Hematopoietic multipotent progenitor cell (in vitro differentiated cells): ENCODE results near the gene GLIPR2. TPM values are rescaled to one million over a fixed set of nuclear protein-coding genes. Genes with fewer than 3 reads are reported as not detected.
"Not testable (repeated sequence)": the region's sequence is repeated elsewhere in the genome, so short reads cannot be mapped to it uniquely, and the experiment has no call there.

Experiments used
- DNase-seq, 3 donors: peaks; one replicate each; pipeline ENCODE4 v3.0.0-alpha.2; 2011 to 2015; ENCODE audit warnings: low read depth in 2 of 3, low spot score in 2 of 3
- total RNA-seq: library from RNA; depleted of rRNA; stranded (reverse); fragments of >200 nt; gene quantifications from one replicate; pipeline ENCODE4 v1.2.3, GENCODE V29; 2012

Gene GLIPR2
- total RNA-seq, 1 donor = 38.2 TPM

GRCh38 chr9:36142510-36143244 is 6.1 kb downstream of the GLIPR2 start:
- peak in 2 of 3 donors; percentile 55 to 63 for DNase-seq

- DNase-seq = no peak
Measured at GRCh38 chr9:36143245-36143641, 6.7 kb downstream of the GLIPR2 start.

- DNase-seq = peak in 1 of 3 donors; percentile 46
Measured at GRCh38 chr9:36144309-36145232, 8.0 kb downstream of the GLIPR2 start.

- no peak for DNase-seq
Measured at GRCh38 chr9:36145970-36146369, 9.4 kb downstream of the GLIPR2 start.

- no peak for DNase-seq
Measured at GRCh38 chr9:36146651-36147050, 10.1 kb downstream of the GLIPR2 start.

- no peak for DNase-seq
Measured at GRCh38 chr9:36147441-36148175, 11.1 kb downstream of the GLIPR2 start.

- peak in 2 of 3 donors; percentile 53 to 61 for DNase-seq
Measured at GRCh38 chr9:36148311-36149051, 11.9 kb downstream of the GLIPR2 start.

- no peak for DNase-seq
Measured at GRCh38 chr9:36149197-36149596, 12.7 kb downstream of the GLIPR2 start.

- no peak for DNase-seq
Measured at GRCh38 chr9:36150574-36151315, 14.2 kb downstream of the GLIPR2 start.

- peak in 2 of 3 donors; percentile 92 to 96 for DNase-seq
Measured at GRCh38 chr9:36151316-36152210, 15.0 kb downstream of the GLIPR2 start.

GRCh38 chr9:36152741-36153438 is 16.4 kb downstream of the GLIPR2 start:
- DNase-seq = no peak

GRCh38 chr9:36153746-36154145 is 17.2 kb downstream of the GLIPR2 start:
- DNase-seq = no peak

- DNase-seq = peak in 2 of 3 donors; percentile 54 to 78
Measured at GRCh38 chr9:36154331-36154952, 17.9 kb downstream of the GLIPR2 start.

- no peak for DNase-seq
Measured at GRCh38 chr9:36156116-36156515, 19.6 kb downstream of the GLIPR2 start.

GRCh38 chr9:36158122-36158521 is 21.6 kb downstream of the GLIPR2 start:
- DNase-seq = peak in 1 of 3 donors; percentile 76

- DNase-seq = no peak
Measured at GRCh38 chr9:36158917-36159316, 22.4 kb downstream of the GLIPR2 start.

- DNase-seq = not testable (repeated sequence)
Measured at GRCh38 chr9:36159509-36159908, 23.0 kb downstream of the GLIPR2 start.
